SH-SY5Y (cell line): ENCODE results near the gene FUZ.

Experiments
- GATA2 ChIP-seq: IDR thresholded peaks from 2 replicates; pipeline ENCODE4 v1.6.1; 2011; ENCODE audit warnings: mild to moderate bottlenecking, low read depth, low read length
- GATA3 ChIP-seq: IDR thresholded peaks from 2 replicates; pipeline ENCODE4 v1.6.1; 2011; ENCODE audit warnings: low read depth, mild to moderate bottlenecking, low read length, moderate library complexity

- TF ChIP-seq GATA2 (no peak), GATA3 (no peak)
Observed at GRCh38 chr19:49829200-49829599, 16.1 kb upstream of the FUZ start.
